Kidney capillary endothelial cell (primary cell): ENCODE results near the gene TCP11L2.
A peak's percentile ranks its signal among the peaks of the same experiment; 100 is the strongest.

Experiments used
- DNase-seq: peaks from one replicate; pipeline ENCODE4 v3.0.0-alpha.2; 2018; ENCODE audit warnings: low spot score

TCP11L2 gene

DNA sequence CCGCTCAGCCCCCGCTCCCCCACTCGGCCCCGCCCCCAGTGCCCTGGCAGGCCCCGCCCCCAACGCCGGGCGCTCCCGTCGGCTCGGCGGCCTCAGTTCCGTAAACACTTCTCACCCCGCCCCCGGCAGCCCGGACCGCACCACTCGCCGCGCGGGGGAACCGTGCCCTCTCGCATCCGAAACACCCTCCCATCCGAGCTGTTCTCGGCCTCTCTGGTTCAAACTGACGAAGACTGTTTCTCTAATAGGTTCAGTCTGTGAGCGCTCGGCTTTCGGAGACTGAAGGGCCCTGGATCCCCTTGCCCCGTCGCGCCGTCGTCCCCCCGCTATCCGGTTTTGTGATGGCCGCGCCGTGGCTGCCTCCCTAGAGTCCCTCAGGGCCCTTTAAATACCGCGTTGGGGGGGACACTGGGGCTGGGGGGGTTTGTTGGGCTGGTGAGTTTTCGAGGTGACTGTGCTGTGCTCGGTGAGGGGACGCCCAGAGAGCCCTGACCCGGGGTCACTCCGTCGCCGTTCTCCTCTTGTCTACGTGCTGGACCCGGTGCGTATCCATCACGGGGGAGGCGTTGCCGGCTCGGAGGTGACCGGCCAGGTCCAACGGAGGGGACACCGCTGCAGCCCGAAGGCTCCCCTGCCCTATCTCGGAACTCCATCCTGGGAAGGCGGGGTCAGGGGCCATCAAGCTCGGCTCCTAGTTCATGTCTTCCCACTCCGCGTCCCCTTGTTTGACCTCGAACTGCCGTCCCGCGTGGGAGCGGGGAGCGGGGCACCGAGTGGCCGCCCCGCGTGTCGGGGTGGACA, at the start of gene TCP11L2:
Gene TCP11L2 (plus strand): TSS at position 333 of the 801 bp plus-strand sequence. CDS start 8,343 bp downstream, outside the sequence.
- peak; percentile 76 for DNase-seq

DNA sequence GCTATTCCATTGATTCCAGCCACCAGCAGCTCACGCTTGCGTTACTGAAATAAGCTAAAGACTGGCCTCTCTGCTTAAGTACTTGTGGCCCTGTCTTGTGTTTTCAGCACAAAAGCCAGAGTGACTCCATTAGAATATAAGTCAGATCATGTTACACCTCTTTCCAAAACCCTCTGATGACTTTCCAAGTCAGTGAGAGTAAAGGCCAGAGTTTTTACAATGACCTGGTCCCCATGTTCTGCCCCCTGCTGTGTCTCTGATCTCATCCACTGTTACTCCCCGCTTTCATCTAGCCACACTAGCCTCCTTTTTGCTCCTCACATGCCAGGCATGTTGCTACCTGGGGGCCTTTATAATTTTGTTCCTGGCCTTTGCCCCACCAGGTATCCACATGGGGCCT, 47.8 kb upstream of the TCP11L2 start:
- no peak for DNase-seq

DNA sequence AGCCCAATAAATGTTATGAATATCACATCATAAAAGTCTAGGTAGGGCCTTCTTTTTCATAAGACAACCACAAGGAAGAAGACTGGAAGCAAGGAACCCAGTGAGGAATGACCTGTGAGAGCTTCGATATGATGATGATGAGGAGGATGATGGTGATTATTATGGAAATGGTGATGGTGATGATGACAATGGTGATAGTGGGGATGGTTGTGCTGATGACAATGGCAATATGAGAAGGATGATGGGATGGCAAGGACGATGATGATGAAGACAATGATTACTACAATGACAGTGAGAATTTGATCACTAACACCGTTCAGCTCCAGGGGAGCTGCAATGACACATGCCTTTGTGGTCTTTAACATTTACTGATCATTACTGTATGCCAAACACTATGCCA, 47.0 kb upstream of the TCP11L2 start:
- DNase-seq, result no peak

DNA sequence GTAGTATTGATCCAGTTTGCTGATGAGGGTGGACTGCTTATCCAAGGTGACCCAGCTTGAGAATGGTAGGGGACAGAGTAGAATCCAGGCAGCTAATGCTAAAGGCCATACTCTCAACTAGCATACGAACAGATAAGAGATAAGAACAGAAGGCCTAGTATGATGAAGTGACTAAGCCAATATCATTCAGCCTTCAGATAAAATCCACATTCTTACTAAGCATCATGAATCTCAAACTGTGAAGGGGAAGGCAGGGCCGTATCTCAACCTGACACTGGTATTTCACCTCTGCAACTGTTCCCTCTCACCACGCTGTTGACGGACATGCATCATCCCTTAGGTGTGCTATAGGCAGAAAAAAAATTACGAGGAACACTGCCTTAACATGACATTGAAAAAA, 46.6 kb upstream of the TCP11L2 start:
- DNase-seq, result no peak

GRCh38 chr12:106256524-106256923, 46.0 kb upstream of the TCP11L2 start:
- DNase-seq, result no peak

DNA sequence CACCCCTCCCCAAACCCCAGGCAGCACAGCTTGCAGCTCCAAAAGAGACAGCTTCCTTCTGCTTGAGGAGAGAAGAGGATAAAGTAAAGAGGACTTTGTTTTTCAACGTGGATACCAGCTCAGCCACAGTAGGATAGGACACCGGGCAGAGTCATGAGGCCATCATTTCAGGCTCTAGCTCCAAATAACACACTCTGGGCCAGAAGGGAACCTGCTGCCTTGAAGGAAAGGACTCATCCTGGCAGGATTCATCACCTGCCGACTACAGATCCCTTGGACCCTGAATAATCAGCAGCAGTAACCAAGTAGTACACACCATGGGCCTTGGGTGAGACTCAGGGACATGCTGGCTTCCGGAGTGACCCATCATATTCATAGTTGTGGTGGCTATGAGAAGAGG, 44.3 kb upstream of the TCP11L2 start:
- DNase-seq, result no peak

- DNase-seq, result no peak
Measured at GRCh38 chr12:106258935-106259334, 43.6 kb upstream of the TCP11L2 start.

DNA sequence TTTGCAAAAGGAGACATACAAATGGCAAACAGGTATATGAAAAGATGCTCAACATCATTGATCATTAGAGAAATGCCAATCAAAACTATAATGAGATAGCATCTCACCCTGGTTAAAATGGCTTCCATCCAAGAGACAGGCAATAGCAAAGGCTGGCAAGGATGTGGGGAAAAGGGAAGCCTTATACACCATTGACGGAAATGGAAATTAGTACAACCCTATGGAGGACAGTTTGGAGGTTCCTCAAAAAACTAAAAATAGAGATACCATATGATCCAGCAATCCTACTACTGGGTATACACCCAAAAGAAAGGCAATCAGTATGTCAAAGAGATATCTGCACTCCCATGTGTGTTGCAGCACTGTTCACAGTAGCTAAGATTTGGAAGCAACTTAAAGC, 37.4 kb upstream of the TCP11L2 start:
- DNase-seq, result no peak

GRCh38 chr12:106267535-106267934, 35.0 kb upstream of the TCP11L2 start:
- no peak for DNase-seq

DNA sequence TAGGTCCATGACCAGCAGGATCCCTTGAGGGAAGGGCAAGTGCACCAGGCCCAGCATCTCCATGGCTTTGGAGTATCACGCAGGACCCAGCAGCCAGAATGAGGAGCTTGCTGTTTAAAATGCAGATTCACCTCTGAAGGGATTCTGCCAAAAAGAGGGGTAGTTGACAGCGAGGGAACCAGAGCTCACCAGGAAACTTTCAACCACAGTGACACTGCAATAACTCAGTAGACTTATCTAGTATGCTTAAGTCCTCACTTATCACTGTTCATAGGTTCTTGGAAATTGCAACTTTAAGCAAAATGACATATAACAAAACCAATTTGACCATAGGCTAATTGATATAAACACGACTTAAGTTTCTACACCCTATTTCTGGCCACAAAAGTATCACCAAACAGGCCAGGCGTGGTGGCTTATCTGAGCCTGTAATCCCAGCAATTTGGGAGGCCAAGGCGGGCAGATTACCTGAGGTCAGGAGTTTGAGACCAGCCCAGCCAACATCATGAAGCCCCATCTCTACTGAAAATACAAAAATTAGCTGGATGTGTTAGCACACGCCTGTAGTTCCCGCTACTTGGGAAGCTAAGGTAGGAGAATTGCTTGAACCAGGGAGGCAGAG, 33.3 kb upstream of the TCP11L2 start:
- no peak for DNase-seq

- no peak for DNase-seq
Measured at GRCh38 chr12:106271575-106272505, 30.7 kb upstream of the TCP11L2 start.

- DNase-seq, result no peak
Measured at GRCh38 chr12:106273491-106273890, 29.0 kb upstream of the TCP11L2 start.

DNA sequence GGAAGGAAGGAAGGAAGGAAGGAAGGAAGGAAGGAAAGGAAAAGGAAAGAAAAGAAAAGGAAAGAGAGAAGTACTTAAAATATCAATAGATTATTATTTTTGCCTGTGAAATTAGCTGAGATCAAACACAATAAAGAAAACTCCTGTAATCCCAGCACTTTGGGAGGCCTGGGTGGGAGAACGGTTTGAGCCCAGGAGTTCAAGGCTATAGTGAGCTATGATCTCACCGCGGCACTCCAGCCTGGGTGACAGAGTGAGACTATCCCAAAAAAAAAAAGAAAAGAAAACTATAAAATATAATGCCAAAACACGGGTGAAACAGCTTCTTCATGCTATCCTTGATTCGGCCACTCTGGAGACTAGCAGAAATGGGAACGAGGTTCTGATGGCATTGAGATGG, 28.5 kb upstream of the TCP11L2 start:
- DNase-seq, result no peak

DNA sequence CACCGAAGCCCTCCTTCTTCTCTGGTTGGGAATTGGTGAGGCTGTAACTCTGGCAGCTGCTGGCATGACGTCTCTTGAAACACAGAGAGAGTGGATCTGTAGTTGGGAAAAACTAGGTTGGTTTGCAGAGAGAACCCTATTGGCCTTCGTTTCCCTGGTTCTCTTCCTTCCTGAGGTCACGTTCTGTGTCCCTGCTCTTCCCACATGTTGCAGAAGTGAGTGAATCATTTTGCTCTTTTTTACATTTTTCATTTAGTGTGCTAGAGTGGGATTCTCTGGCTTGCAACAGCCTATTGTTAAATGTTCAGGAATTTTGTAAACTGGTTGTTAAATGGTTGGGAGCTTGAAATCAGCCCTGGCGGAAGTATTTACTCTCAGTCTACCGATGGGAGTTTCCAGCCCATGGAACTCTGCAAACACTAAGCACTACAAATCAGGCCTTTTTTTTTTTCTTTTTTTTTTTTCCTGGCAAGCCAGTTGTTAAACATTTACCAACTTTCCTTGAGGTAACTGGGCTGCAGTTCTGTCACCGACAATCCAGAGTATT, 27.9 kb upstream of the TCP11L2 start:
- DNase-seq, result no peak

- no peak for DNase-seq
Measured at GRCh38 chr12:106275458-106275857, 27.1 kb upstream of the TCP11L2 start.

DNA sequence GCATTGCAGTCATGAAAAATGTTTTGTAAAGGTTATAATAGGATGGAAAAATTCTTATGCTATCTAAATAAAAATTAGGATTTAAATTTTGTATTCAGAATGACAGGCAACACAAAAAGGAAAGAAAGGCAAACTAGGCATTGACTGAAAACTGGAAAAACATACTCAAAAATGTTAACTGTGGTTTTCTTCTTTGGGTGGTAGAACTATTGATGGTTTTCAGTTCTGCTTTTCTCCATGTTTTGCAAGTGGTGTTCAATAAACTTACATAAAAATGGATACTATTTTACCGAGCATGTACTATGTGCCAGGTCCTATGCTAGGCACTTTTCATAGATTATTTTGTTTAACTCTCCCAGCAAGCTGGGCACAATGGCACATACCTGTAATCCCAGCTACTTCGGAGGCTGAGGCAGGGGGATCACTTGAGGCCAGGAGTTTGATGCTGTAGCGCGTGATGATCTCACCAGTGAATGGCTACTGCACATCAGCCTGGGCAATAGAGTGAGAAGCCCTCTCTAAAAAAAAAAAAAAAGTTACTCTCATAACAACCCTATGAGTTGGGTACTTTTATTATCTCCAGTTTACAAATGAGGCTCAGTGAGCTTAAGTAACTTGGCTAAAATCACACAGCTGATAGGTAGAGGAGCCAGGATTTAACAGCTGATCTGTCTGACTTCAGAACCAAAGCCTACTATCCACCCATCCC, 26.3 kb upstream of the TCP11L2 start:
- no peak for DNase-seq

DNA sequence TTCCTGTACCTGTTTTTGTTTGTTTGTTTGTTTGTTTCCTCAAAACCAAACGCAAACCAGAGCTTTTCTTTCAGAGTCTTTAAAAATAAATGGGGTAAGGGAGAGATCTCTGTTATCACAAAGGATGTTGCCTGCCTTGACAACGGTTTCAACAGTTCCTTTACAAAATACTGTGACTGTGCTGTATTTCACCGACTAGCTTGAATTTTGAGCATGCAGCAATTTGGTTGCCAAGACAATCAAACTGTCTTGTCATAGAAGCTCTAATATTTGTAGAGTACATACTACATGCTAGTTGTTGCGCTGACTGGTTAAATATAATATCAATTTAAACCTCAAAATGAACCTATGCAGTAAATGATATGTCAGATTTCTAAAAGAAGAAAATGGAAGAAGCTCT, 22.4 kb upstream of the TCP11L2 start:
- DNase-seq, result no peak

DNA sequence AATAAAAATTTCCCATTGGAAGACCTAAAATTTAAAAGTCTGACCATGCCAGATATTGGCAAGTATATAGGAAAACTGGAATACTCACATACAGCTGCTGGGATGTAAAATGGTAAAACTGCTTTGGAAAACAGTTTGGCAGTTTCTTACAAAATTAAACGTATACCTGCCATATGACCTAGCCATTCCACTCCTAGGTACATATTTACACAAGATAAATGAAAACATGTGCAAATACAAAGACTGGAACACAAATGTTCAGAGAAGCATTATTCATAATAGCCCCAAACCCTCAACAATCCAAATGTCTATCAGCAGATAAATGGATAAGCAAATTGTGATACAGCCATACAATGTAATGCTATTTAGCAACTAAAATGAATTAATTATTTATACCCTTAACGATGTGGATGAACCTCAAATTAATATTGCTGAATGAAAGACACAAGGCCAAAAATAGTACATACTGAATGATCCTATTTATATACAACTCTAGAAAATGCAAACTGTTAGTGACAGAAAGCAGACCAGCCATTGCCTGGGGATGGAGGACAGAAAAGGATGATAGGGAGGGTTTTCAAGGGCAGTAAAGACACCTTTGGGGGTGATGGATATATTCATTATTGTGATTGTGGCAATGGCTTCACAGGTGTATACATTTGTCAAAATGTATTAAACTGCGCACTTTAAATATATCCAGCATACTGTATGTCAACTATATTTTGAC, 21.3 kb upstream of the TCP11L2 start:
- DNase-seq, result no peak

- no peak for DNase-seq
Measured at GRCh38 chr12:106281804-106282203, 20.7 kb upstream of the TCP11L2 start.

GRCh38 chr12:106282457-106283097, 20.0 kb upstream of the TCP11L2 start:
- DNase-seq, result peak; percentile 55
